Mammary epithelial cell (primary cell): Measurements from ENCODE around the gene RPL37A.

ENCODE experiments used
- EZH2 ChIP-seq: IDR thresholded peaks from 2 replicates; pipeline ENCODE4 v1.6.1; 2012; ENCODE audit warnings: low read length, inconsistent platforms, borderline replicate concordance
- TF ChIP-seq, protein P1 (sequence below), 2 donors: IDR thresholded peaks in 1 of 2; conservative IDR thresholded peaks in 1 of 2; 2 replicates each; pipeline ENCODE4 v1.5.1; 2011 to 2012; ENCODE audit warnings: inconsistent platforms in 2 of 2, low read length in 2 of 2, mild to moderate bottlenecking in 2 of 2, control low read depth in 1 of 2, low read depth in 1 of 2; ENCODE audit not compliant: insufficient read depth in 1 of 2; ENCODE audit errors: extremely low read depth in 1 of 2

DNA sequence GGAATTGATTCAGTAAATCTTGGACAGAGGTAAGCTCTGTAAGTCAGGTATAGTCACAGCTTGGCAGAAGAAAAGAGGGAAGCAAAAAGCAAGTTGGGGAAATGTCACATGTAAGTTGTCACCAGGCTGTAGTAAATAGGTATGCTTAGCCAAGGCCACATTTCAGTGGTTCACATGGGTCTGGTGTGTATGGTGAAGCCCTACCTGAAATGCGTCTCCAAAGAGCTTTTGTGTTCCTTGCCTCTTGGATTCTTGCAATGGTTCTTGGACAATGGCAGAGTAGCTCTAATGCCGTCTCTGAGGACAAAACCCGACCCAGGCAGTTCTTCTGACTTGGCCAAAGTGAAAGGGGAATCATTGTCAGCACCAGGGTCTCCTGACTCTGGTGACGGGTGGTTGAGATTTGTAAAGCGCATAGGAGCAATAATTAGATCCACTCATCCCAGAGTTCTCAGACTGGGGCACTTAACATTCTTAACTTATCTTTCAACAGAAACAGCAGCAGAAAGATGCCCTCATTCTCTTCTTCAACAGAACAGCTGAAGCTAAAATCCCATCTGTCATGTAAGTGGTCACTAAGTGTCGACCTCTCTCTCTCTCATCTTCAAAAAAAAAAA lies 34.4 kb upstream of the RPL37A start:
- no peak for TF ChIP-seq EZH2
- TF ChIP-seq, protein P1, sequence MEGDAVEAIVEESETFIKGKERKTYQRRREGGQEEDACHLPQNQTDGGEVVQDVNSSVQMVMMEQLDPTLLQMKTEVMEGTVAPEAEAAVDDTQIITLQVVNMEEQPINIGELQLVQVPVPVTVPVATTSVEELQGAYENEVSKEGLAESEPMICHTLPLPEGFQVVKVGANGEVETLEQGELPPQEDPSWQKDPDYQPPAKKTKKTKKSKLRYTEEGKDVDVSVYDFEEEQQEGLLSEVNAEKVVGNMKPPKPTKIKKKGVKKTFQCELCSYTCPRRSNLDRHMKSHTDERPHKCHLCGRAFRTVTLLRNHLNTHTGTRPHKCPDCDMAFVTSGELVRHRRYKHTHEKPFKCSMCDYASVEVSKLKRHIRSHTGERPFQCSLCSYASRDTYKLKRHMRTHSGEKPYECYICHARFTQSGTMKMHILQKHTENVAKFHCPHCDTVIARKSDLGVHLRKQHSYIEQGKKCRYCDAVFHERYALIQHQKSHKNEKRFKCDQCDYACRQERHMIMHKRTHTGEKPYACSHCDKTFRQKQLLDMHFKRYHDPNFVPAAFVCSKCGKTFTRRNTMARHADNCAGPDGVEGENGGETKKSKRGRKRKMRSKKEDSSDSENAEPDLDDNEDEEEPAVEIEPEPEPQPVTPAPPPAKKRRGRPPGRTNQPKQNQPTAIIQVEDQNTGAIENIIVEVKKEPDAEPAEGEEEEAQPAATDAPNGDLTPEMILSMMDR (conservative IDR thresholded peaks at IDR 0.05 in 1 of 2, IDR thresholded peaks at IDR 0.05 in 1 of 2; ENCODE audit: extremely low read depth in 1 of 2, insufficient read depth in 1 of 2, low read depth in 1 of 2, low read length in 2 of 2): no peak
